ENCODE data around the gene C1QBP.

The C1QBP gene

GRCh38 chr17:5419356-5419958, 19.5 kb downstream of the C1QBP start, which contains the start of gene NUP88:
NUP88 (minus strand) TSS chr17:5419662; CDS start chr17:5419650, 12 bp downstream.
- Mint-ChIP-seq H3K27ac (peak within 1 kb of the TSS; percentile 100), H3K4me1 (ENCODE audit: low read depth) (peaks cover 44% of the 10 kb centered on the region), H3K27me3 (no peaks in the 10 kb centered on the region), H3K9me3 (ENCODE audit: low read depth) (no peaks in the 10 kb centered on the region), H3K4me3 (peak within 1 kb of the TSS; percentile 100), H3K36me3 (peaks cover 7% of the 10 kb centered on the region)

GRCh38 chr17:5418858-5419355, 20.0 kb downstream of the C1QBP start:
- peaks cover 48% of the 10 kb centered on the region for H3K4me1 Mint-ChIP-seq (ENCODE audit: low read depth)
- no peaks in the 10 kb centered on the region for H3K27me3 Mint-ChIP-seq
- H3K27ac Mint-ChIP-seq: peak overlapping the region; percentile 100
- no peaks in the 10 kb centered on the region for H3K9me3 Mint-ChIP-seq (ENCODE audit: low read depth)
- peak overlapping the region; percentile 100 for H3K4me3 Mint-ChIP-seq
- H3K36me3 Mint-ChIP-seq: peaks cover 7% of the 10 kb centered on the region

- H3K27ac Mint-ChIP-seq: peak overlapping the region; percentile 50
- H3K27me3 Mint-ChIP-seq: no peaks in the 10 kb centered on the region
- H3K36me3 Mint-ChIP-seq: peaks cover 17% of the 10 kb centered on the region
- peak overlapping the region; percentile 73 for H3K4me3 Mint-ChIP-seq
- H3K4me1 Mint-ChIP-seq (ENCODE audit: low read depth): peaks cover 55% of the 10 kb centered on the region
- no peaks in the 10 kb centered on the region for H3K9me3 Mint-ChIP-seq (ENCODE audit: low read depth)
These were observed 22.1 kb downstream of the C1QBP start for GRCh38 chr17:5416901-5417300.

- Mint-ChIP-seq H3K4me1 (ENCODE audit: low read depth) (peaks cover 52% of the 10 kb centered on the region), H3K4me3 (peak overlapping the region; percentile 20), H3K36me3 (peaks cover 16% of the 10 kb centered on the region), H3K27me3 (no peaks in the 10 kb centered on the region), H3K9me3 (ENCODE audit: low read depth) (no peaks in the 10 kb centered on the region), H3K27ac (peak overlapping the region; percentile 73)
These were observed 25.3 kb downstream of the C1QBP start for GRCh38 chr17:5413682-5414081.

- no peaks in the 10 kb centered on the region for H3K9me3 Mint-ChIP-seq (ENCODE audit: low read depth)
- H3K36me3 Mint-ChIP-seq: peaks cover 18% of the 10 kb centered on the region
- peak overlapping the region; percentile 47 for H3K27ac Mint-ChIP-seq
- no peaks in the 10 kb centered on the region for H3K27me3 Mint-ChIP-seq
- H3K4me1 Mint-ChIP-seq (ENCODE audit: low read depth): peaks cover 41% of the 10 kb centered on the region
- no peak overlapping the region for H3K4me3 Mint-ChIP-seq
These were observed 28.2 kb downstream of the C1QBP start for GRCh38 chr17:5410594-5411272.

- Mint-ChIP-seq H3K27ac (no peak overlapping the region), H3K4me1 (ENCODE audit: low read depth) (peaks cover 32% of the 10 kb centered on the region), H3K9me3 (ENCODE audit: low read depth) (no peaks in the 10 kb centered on the region), H3K27me3 (no peaks in the 10 kb centered on the region), H3K36me3 (peaks cover 11% of the 10 kb centered on the region), H3K4me3 (no peak overlapping the region)
These were observed 30.8 kb downstream of the C1QBP start for GRCh38 chr17:5408186-5408585.

GRCh38 chr17:5405400-5405799, 33.6 kb downstream of the C1QBP start:
- peaks cover 17% of the 10 kb centered on the region for H3K4me1 Mint-ChIP-seq (ENCODE audit: low read depth)
- no peaks in the 10 kb centered on the region for H3K9me3 Mint-ChIP-seq (ENCODE audit: low read depth)
- no peak overlapping the region for H3K4me3 Mint-ChIP-seq
- no peaks in the 10 kb centered on the region for H3K27me3 Mint-ChIP-seq
- peaks cover 9% of the 10 kb centered on the region for H3K36me3 Mint-ChIP-seq
- H3K27ac Mint-ChIP-seq: no peak overlapping the region

- H3K4me3 Mint-ChIP-seq: no peak overlapping the region
- no peaks in the 10 kb centered on the region for H3K27me3 Mint-ChIP-seq
- H3K4me1 Mint-ChIP-seq (ENCODE audit: low read depth): peaks cover 11% of the 10 kb centered on the region
- H3K36me3 Mint-ChIP-seq: peaks cover 11% of the 10 kb centered on the region
- H3K27ac Mint-ChIP-seq: no peak overlapping the region
- no peaks in the 10 kb centered on the region for H3K9me3 Mint-ChIP-seq (ENCODE audit: low read depth)
These were observed 39.2 kb downstream of the C1QBP start for GRCh38 chr17:5399767-5400166.

- Mint-ChIP-seq H3K9me3 (ENCODE audit: low read depth) (no peaks in the 10 kb centered on the region), H3K27ac (peak overlapping the region; percentile 41), H3K4me3 (no peak overlapping the region), H3K4me1 (ENCODE audit: low read depth) (peaks cover 7% of the 10 kb centered on the region), H3K36me3 (peaks cover 22% of the 10 kb centered on the region), H3K27me3 (no peaks in the 10 kb centered on the region)
These were observed 42.3 kb downstream of the C1QBP start for GRCh38 chr17:5396612-5397011.

- no peaks in the 10 kb centered on the region for H3K9me3 Mint-ChIP-seq (ENCODE audit: low read depth)
- H3K4me1 Mint-ChIP-seq (ENCODE audit: low read depth): peaks cover 16% of the 10 kb centered on the region
- H3K27ac Mint-ChIP-seq: peak overlapping the region; percentile 36
- H3K27me3 Mint-ChIP-seq: no peaks in the 10 kb centered on the region
- no peak overlapping the region for H3K4me3 Mint-ChIP-seq
- H3K36me3 Mint-ChIP-seq: peaks cover 25% of the 10 kb centered on the region
These were observed 47.3 kb downstream of the C1QBP start for GRCh38 chr17:5391678-5392077.
